Stimulated activated CD8-positive, alpha-beta memory T cell treated with anti-CD3 and anti-CD28 coated beads, Interleukin-2, amount 100 ng/mL, for 1 hour (primary cell): Measurements from ENCODE around the gene REEP2.
"Not testable (repeated sequence)": the region's sequence is repeated elsewhere in the genome, so short reads cannot be mapped to it uniquely, and the experiment has no call there.

Experiments used
- DNase-seq, 2 donors: peaks; one replicate each; pipeline ENCODE4 v3.0.0-alpha.2; 2020; ENCODE audit warnings: low read depth in 2 of 2

REEP2 gene

DNA sequence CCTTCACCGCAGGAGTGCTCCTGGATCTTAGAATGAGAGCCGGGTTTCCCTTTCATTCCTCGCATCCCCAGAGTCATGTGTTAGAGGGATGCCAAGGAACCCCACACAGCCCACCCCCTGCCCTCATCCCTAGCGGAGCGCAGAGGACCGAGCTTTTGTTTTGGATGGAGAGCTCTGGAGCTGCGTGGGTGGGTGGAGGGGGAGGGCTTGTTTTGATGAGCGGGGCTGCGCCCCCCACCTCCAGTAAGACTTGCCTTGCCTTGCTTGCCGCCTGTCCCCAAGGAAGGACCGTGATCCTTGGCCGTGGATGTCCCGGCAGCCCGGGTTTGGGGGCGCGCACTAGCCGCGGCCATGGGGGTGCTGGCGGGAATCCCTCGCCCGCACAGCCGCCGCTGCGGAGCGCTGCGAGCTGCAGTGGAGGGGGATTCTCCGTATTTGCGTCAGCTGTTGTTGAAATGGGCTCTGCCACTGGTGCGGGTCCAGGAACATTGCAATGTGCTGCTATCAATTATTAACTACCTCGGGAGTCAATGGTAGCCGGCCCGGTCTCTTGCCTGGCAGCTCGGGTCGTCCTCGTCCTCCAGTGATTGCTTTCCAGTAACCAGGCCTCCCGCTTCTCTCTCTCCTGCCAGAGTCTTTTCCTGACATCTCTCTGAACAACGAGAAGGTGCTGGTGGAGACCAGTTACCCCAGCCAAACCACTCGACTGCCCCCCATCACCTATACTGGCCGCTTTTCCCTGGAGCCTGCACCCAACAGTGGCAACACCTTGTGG, 27.5 kb downstream of the REEP2 start:
- peak in 1 of 2 donors; percentile 33 for DNase-seq

DNA sequence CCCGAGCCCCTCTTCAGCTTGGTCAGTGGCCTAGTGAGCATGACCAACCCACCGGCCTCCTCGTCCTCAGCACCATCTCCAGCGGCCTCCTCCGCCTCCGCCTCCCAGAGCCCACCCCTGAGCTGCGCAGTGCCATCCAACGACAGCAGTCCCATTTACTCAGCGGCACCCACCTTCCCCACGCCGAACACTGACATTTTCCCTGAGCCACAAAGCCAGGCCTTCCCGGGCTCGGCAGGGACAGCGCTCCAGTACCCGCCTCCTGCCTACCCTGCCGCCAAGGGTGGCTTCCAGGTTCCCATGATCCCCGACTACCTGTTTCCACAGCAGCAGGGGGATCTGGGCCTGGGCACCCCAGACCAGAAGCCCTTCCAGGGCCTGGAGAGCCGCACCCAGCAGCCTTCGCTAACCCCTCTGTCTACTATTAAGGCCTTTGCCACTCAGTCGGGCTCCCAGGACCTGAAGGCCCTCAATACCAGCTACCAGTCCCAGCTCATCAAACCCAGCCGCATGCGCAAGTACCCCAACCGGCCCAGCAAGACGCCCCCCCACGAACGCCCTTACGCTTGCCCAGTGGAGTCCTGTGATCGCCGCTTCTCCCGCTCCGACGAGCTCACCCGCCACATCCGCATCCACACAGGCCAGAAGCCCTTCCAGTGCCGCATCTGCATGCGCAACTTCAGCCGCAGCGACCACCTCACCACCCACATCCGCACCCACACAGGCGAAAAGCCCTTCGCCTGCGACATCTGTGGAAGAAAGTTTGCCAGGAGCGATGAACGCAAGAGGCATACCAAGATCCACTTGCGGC, 28.2 kb downstream of the REEP2 start:
- peak; percentile 31 to 48 for DNase-seq

DNA sequence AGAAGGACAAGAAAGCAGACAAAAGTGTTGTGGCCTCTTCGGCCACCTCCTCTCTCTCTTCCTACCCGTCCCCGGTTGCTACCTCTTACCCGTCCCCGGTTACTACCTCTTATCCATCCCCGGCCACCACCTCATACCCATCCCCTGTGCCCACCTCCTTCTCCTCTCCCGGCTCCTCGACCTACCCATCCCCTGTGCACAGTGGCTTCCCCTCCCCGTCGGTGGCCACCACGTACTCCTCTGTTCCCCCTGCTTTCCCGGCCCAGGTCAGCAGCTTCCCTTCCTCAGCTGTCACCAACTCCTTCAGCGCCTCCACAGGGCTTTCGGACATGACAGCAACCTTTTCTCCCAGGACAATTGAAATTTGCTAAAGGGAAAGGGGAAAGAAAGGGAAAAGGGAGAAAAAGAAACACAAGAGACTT, 28.9 kb downstream of the REEP2 start:
- peak; percentile 33 to 38 for DNase-seq

DNA sequence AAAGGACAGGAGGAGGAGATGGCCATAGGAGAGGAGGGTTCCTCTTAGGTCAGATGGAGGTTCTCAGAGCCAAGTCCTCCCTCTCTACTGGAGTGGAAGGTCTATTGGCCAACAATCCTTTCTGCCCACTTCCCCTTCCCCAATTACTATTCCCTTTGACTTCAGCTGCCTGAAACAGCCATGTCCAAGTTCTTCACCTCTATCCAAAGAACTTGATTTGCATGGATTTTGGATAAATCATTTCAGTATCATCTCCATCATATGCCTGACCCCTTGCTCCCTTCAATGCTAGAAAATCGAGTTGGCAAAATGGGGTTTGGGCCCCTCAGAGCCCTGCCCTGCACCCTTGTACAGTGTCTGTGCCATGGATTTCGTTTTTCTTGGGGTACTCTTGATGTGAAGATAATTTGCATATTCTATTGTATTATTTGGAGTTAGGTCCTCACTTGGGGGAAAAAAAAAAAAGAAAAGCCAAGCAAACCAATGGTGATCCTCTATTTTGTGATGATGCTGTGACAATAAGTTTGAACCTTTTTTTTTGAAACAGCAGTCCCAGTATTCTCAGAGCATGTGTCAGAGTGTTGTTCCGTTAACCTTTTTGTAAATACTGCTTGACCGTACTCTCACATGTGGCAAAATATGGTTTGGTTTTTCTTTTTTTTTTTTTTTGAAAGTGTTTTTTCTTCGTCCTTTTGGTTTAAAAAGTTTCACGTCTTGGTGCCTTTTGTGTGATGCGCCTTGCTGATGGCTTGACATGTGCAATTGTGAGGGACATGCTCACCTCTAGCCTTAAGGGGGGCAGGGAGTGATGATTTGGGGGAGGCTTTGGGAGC, 29.5 kb downstream of the REEP2 start:
- peak; percentile 35 to 46 for DNase-seq

GRCh38 chr5:138468966-138469539, 30.2 kb downstream of the REEP2 start:
- no peak for DNase-seq

GRCh38 chr5:138469540-138470321, 30.9 kb downstream of the REEP2 start:
- peak; percentile 60 to 77 for DNase-seq

GRCh38 chr5:138470322-138471051, 31.6 kb downstream of the REEP2 start:
- peak in 1 of 2 donors; percentile 26 for DNase-seq

DNA sequence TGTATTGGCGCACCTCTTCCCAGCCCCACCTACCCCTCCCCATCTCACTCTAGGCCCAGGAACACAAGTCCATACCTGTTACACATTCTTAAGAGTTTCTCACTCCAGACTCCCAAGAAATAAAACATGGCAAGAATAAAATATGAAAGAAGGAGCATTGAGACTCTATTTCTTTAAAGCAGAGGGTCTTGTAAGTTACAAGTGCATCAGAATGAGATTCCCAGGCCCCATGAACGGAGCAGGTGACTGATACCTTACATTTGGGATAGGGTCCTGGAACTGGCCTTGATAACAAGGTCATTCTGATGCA, 32.1 kb downstream of the REEP2 start:
- DNase-seq: no peak

DNA sequence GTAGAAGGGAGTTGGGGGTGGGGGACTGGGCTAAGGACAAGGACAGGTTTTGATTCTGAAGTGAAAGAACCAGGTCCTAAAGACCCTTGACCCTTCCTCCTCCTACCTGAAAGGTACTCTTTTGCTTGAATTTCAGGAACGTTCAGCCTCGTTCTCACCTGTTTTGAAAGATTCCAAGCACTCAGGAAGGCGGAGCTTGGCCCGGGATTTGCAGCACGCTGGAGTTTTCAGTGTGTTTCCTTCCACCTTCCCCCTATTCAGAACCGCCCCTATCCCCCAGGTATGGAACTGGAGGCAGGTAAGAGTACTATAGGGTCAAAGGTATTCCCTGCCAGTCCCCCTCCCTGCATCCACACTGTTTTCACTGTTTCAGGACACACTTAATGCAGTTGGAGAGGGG, 33.5 kb downstream of the REEP2 start:
- DNase-seq: no peak

DNA sequence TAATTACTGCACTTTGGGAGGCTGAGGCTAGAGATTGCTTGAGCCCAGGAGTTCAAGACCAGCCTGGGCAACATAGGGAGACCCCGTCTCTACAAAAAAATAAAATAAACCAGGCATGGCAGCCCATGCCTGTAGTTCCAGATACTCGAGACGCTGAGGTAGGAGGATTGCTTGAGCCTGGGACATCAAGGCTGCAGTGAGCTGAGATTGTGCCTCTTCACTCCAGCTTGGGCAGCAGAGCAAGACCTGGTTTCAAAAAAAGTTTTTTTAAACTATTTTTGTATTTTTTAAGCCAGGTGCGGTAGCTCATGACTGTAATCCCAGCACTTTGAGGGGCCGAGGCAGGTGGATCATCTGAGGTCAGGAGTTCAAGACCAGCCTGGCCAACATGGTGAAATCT, 34.3 kb downstream of the REEP2 start:
- DNase-seq: not testable (repeated sequence)

DNA sequence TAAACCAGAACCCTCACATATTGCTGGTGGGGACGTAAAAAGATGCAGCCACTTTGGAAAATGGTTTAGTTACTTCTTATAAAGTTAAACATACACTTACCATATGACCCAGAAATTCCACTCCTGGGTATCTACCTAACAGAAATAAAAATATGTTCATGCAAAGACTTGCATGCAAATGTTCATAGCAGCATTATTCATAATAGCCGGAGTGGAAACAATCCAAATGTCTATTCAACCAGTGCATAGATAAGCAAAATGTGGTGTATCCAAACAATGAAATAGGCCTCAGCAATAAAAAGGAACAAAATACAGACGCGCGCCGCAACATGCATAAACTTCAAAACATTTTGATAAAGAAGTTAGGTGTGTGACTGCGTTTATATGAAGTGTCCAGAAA, 38.1 kb downstream of the REEP2 start:
- no peak for DNase-seq

DNA sequence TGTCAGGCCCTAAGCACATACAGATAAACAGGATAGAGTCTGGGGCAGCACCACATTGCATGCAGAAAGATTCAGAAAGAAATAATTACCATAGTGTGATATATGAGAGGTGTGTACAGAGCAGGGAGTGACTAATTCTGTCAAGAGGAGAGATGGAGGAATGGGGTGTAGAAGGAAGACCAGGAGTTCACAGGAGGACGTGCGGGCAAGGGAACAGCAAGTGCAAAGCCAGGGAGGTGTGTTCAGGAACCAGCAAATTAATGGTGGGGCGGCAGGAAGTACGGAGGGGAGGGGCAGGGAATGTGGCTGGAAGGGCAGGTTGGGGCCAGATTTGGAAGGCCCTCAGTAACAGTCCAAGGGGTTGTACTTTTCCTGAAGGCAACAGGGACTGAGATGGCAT, 43.8 kb downstream of the REEP2 start:
- no peak for DNase-seq

GRCh38 chr5:138488481-138488945, 49.7 kb downstream of the REEP2 start:
- no peak for DNase-seq

- DNase-seq: no peak
Observed at GRCh38 chr5:138489683-138490061, 50.8 kb downstream of the REEP2 start.

GRCh38 chr5:138490648-138491283, 51.9 kb downstream of the REEP2 start:
- no peak for DNase-seq

GRCh38 chr5:138491284-138491648, 52.4 kb downstream of the REEP2 start:
- no peak for DNase-seq

DNA sequence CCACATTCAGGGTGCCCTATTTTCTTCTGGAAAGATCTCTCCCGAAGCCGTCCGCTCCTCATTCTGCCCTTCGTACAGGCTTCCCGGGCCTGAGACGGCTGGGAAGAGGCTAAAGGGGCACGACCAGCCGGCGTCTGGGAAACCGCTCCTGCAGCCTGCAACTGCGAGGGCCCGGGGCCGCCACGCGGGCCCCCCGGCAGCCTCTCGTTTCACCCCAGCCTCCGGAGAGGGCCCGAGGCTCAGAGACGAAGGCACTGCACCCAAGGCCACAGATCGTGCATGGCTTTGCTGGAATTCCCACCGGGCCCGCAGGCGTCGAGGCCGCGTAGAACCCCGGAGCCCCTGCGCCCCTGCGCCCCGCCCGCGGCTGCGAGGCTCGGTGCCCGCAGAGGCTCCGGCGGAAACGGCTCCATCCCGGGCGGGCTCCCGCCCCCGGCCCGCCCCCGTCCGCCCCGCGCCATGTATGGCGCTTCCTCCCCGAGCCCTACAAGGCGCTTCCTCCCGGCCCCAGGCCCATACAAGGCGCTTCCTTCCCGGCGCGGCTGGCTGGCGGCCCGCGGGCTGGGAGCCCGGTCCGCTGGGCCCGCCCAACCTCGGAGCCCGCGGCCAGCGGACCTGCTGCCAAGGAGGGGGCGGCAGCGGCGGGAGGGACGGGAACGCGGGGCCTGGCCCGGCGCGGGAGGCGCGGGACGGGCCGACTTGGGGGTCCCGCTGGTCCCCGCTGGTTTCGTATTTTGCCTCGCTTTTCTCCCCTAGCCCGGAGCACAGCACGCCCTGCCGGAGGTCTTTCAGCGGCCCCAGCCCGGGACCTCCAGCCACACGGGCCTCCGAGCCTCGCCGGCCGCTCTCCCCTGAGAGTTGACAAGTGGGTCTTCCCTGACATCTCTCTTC, 53.1 kb downstream of the REEP2 start:
- DNase-seq: peak; percentile 69 to 75

- no peak for DNase-seq
Observed at GRCh38 chr5:138492560-138493045, 53.7 kb downstream of the REEP2 start.

DNA sequence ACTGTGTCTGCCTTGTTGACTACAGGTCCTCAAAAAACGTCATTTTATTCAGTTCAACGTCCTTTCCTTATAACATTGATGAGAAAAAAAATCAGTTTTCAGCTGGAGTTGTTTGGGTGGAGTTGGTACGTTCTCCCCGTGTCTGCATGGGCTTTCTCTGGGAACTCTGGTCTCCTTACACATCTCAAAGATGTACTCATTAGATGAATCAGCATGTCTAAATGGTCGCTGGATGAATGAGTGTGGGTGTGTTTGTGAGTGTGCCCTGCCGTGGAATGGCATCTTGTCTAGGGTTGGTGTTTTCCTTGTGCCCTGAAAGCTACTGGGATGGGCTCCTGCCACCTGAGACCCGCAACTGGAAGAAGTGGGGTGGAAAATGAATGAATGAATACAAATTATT, 56.5 kb downstream of the REEP2 start:
- no peak for DNase-seq
